ENCODE measurements around the gene OAT.
A peak's percentile ranks its signal among the peaks of the same experiment; 100 is the strongest.
"Not testable (repeated sequence)": the region's sequence is repeated elsewhere in the genome, so short reads cannot be mapped to it uniquely, and the experiment has no call there.

Gene OAT

DNA sequence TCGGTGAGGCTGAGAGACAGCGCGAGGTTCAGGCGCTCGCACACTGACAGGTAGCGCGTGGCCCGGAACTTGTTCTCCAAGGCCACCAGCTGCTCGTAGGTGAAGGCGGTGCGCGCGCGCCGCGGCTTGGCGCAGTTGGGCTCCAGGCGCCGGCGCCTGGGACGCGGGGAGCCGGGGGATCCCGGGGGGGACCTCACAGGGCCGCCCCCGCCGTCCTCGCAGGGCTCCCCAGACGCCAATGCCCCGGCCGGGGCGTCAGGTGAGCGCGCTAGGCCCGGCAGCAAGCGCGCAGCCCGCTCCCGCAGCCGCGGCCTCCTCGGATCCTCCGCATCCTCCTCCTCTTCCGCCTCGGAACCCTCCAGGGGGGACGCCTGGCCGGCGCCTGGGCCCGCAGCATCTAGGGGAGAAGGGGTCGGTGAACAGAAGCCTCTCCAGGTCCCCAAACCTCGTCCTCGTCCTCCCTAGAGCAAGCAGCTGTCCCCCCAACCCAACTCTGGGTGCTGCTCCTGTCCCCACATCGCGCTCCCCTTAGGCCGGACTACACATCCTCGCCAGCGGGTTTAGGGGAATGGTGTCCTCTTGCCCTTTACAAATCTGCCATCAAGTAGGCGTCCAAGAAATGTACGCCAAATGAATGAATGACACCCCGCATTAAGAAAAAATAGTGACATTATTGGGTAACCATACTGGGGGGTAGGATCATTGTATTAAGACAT lies 29.2 kb upstream of the OAT start:
- Histone ChIP-seq H3K14ac (ENCODE audit: low read length) (no peak overlapping the region), H4K91ac (ENCODE audit: low read depth, low read length, poor library complexity) (no peak overlapping the region), H3K4me2 (ENCODE audit: insufficient read depth, low read length, poor library complexity, severe bottlenecking) (peak overlapping the region; percentile 91), H4K8ac (ENCODE audit: low read depth, low read length) (no peak overlapping the region), H2AFZ (ENCODE audit: low read length) (peak overlapping the region; percentile 84), H2BK12ac (ENCODE audit: low read length) (no peak overlapping the region), H3K23ac (ENCODE audit: low read depth, low read length, poor library complexity) (peak overlapping the region; percentile 31), H2BK15ac (ENCODE audit: low read length) (no peak overlapping the region), H3K36me3 (replicated peaks in 1 of 2; ENCODE audit: control insufficient read depth in 2 of 2, insufficient read depth in 2 of 2, low read length in 2 of 2) (no peaks in the 10 kb centered on the region), H2BK120ac (ENCODE audit: low read depth, low read length) (no peak overlapping the region), H2AK5ac (ENCODE audit: low read depth, low read length) (no peak overlapping the region), H2BK5ac (ENCODE audit: low read length) (no peak overlapping the region), H3K9ac (ENCODE audit: low read depth, low read length, poor library complexity) (peak overlapping the region; percentile 33), H3K18ac (ENCODE audit: low read length) (peak overlapping the region; percentile 25), H3K27ac (replicated peaks; ENCODE audit: low read length) (no peak overlapping the region), H3K4ac (ENCODE audit: low read length) (no peak overlapping the region), H3K9me3 (replicated peaks in 1 of 2; ENCODE audit: control insufficient read depth in 2 of 2, insufficient read depth in 1 of 2, low read depth in 1 of 2, low read length in 2 of 2) (no peaks in the 10 kb centered on the region), H3K79me1 (ENCODE audit: low read depth, low read length) (no peaks in the 10 kb centered on the region), H3K4me3 (ENCODE audit: low read length in 2 of 2) (peak overlapping the region; percentile 24 to 68), H3K27me3 (ENCODE audit: control insufficient read depth in 3 of 3, insufficient read depth in 3 of 3, low read depth in 1 of 3, low read length in 3 of 3) (peaks cover 27 to 94% (median 59%) of the 10 kb centered on the region in 3 experiments), H3K4me1 (ENCODE audit: control insufficient read depth in 2 of 2, insufficient read depth in 1 of 2, low read depth in 1 of 2, low read length in 2 of 2) (peaks cover 16 to 18% of the 10 kb centered on the region in 2 donors)
- DNase-seq (ENCODE audit: low spot score), result no peak
- whole genome bisulfite sequencing, 2 donors (ENCODE audit: extremely low coverage in 2 of 2, insufficient read length in 2 of 2, insufficient replicate concordance in 1 of 2), result no CpG with 5 or more reads among the region's 60 CpGs

DNA sequence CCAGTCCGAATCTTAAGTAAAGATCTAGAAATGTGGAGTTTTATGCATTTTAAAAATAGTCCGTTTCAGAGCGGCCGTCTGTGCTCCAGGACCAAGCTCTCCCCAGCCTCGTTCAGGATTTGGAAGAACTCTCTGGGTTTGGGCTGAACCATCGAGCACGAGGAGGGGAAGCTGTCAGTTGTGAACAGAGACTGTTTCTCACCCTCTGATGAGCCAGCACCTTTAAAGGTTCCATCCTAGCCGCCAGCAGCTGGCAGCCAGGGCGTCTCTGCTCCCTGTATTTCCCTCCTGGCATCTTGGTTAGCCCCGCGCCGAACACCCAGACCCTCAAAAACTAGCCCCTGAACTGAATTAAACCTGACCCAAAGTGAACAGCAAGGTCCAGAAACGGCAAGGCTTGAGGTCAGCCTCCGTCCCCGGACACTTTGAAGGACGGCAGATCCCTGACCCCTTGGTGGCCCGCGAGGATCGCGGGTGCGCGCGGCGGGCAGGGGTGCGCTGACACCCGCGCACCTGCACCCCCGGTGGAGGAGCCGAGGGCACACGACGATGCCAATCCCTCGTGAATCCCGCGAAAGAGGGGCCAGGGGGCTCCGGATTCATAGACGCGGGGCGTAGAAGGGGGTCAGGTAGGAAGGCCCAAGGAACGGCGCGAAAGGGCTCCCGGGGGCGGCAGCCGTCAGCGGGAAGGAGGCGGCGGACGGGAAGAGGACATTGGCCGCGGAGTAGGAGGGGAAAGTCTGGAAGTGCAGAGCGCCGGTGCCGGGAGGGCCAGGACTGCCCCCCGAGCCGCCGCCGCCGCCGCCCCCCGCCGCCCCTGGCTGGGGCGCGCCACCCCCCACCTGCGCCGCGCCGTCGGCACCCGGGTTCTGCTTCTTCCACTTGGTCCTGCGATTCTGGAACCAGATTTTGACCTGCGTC lies 28.4 kb upstream of the OAT start:
- no peak overlapping the region for H2BK120ac ChIP-seq (ENCODE audit: low read depth, low read length)
- no peaks in the 10 kb centered on the region for H3K79me1 ChIP-seq (ENCODE audit: low read depth, low read length)
- no peaks in the 10 kb centered on the region for H3K9me3 ChIP-seq (replicated peaks in 1 of 2; ENCODE audit: control insufficient read depth in 2 of 2, insufficient read depth in 1 of 2, low read depth in 1 of 2, low read length in 2 of 2)
- no peak overlapping the region for H2AK5ac ChIP-seq (ENCODE audit: low read depth, low read length)
- H3K27ac ChIP-seq (replicated peaks; ENCODE audit: low read length), result no peak overlapping the region
- peak overlapping the region; percentile 33 for H3K9ac ChIP-seq (ENCODE audit: low read depth, low read length, poor library complexity)
- peaks cover 27 to 91% (median 57%) of the 10 kb centered on the region in 3 experiments for H3K27me3 ChIP-seq (ENCODE audit: control insufficient read depth in 3 of 3, insufficient read depth in 3 of 3, low read depth in 1 of 3, low read length in 3 of 3)
- H2BK12ac ChIP-seq (ENCODE audit: low read length), result no peak overlapping the region
- H3K36me3 ChIP-seq (replicated peaks in 1 of 2; ENCODE audit: control insufficient read depth in 2 of 2, insufficient read depth in 2 of 2, low read length in 2 of 2), result no peaks in the 10 kb centered on the region
- no peak overlapping the region for H2BK5ac ChIP-seq (ENCODE audit: low read length)
- WGBS, 2 donors (ENCODE audit: extremely low coverage in 2 of 2, insufficient read length in 2 of 2, insufficient replicate concordance in 1 of 2), result no CpG with 5 or more reads among the region's 71 CpGs
- no peak for DNase-seq (ENCODE audit: low spot score)
- no peak overlapping the region for H4K91ac ChIP-seq (ENCODE audit: low read depth, low read length, poor library complexity)
- H3K14ac ChIP-seq (ENCODE audit: low read length), result no peak overlapping the region
- no peak overlapping the region for H2BK15ac ChIP-seq (ENCODE audit: low read length)
- peak overlapping the region; percentile 50 for H3K23ac ChIP-seq (ENCODE audit: low read depth, low read length, poor library complexity)
- peak overlapping the region; percentile 91 for H3K4me2 ChIP-seq (ENCODE audit: insufficient read depth, low read length, poor library complexity, severe bottlenecking)
- H3K4ac ChIP-seq (ENCODE audit: low read length), result no peak overlapping the region
- H2AFZ ChIP-seq (ENCODE audit: low read length), result peak overlapping the region; percentile 84
- peak overlapping the region; percentile 29 for H3K18ac ChIP-seq (ENCODE audit: low read length)
- peaks cover 16 to 18% of the 10 kb centered on the region in 2 donors for H3K4me1 ChIP-seq (ENCODE audit: control insufficient read depth in 2 of 2, insufficient read depth in 1 of 2, low read depth in 1 of 2, low read length in 2 of 2)
- no peak overlapping the region for H4K8ac ChIP-seq (ENCODE audit: low read depth, low read length)
- H3K4me3 ChIP-seq (ENCODE audit: low read length in 2 of 2), result peak overlapping the region; percentile 24 to 68

DNA sequence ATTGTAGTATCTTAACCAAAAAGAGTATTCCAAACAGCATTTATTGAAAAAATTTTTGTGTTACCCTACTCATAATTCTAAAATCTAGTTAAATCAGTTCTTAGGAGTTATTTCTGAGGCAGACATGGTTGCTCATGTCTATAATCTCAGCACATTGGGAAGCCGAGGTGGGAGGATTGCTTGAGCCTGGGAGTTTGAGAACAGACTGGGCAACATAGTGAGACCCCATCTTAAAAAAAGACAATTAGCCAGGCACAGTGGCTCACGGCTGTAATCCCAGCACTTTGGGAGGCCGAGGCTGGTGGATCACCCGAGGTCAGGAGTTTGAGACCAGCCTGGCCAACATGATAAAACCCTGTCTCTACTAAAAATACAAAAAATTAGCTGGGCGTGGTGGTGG lies 23.0 kb upstream of the OAT start:
- not testable (repeated sequence) for H3K18ac ChIP-seq (ENCODE audit: low read length); H3K4ac ChIP-seq (ENCODE audit: low read length); H4K91ac ChIP-seq (ENCODE audit: low read depth, low read length, poor library complexity); H3K4me1 ChIP-seq (ENCODE audit: control insufficient read depth in 2 of 2, insufficient read depth in 1 of 2, low read depth in 1 of 2, low read length in 2 of 2); H3K9ac ChIP-seq (ENCODE audit: low read depth, low read length, poor library complexity); H2BK15ac ChIP-seq (ENCODE audit: low read length); H2AK5ac ChIP-seq (ENCODE audit: low read depth, low read length); H2BK5ac ChIP-seq (ENCODE audit: low read length); H3K4me2 ChIP-seq (ENCODE audit: insufficient read depth, low read length, poor library complexity, severe bottlenecking); H3K27ac ChIP-seq (replicated peaks; ENCODE audit: low read length); H2BK120ac ChIP-seq (ENCODE audit: low read depth, low read length); DNase-seq (ENCODE audit: low spot score); H3K4me3 ChIP-seq (ENCODE audit: low read length in 2 of 2); H3K79me1 ChIP-seq (ENCODE audit: low read depth, low read length); H3K9me3 ChIP-seq (replicated peaks in 1 of 2; ENCODE audit: control insufficient read depth in 2 of 2, insufficient read depth in 1 of 2, low read depth in 1 of 2, low read length in 2 of 2); H2AFZ ChIP-seq (ENCODE audit: low read length); H2BK12ac ChIP-seq (ENCODE audit: low read length); H3K36me3 ChIP-seq (replicated peaks in 1 of 2; ENCODE audit: control insufficient read depth in 2 of 2, insufficient read depth in 2 of 2, low read length in 2 of 2); H3K14ac ChIP-seq (ENCODE audit: low read length); H3K23ac ChIP-seq (ENCODE audit: low read depth, low read length, poor library complexity); H4K8ac ChIP-seq (ENCODE audit: low read depth, low read length)
- WGBS, 2 donors (ENCODE audit: extremely low coverage in 2 of 2, insufficient read length in 2 of 2, insufficient replicate concordance in 1 of 2), result no CpG with 5 or more reads among the region's 5 CpGs
- peaks cover 2 to 46% (median 12%) of the 10 kb centered on the region in 3 experiments for H3K27me3 ChIP-seq (ENCODE audit: control insufficient read depth in 3 of 3, insufficient read depth in 3 of 3, low read depth in 1 of 3, low read length in 3 of 3)

DNA sequence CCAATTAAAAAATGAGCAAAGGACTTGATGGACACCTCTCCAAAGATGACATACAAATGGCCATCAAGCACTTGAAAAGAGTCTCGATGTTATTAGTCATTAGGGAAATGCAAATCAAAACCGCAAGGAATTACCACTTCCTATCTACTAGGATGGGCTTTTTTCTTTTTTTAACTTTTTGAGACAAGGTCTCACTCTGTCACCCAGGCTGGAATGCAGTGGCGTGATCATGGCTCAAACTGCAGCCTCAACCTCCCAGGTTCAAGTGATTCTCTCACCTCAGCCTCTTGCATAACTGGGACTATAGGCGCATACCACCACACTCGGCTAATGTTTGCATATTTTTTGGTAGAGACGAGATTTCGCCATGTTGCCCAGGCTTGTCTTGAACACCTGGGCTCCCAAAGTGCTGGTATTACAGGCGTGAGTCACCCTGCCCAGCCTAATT lies 17.5 kb upstream of the OAT start:
- no CpG with 5 or more reads among the region's 8 CpGs for WGBS, 2 donors (ENCODE audit: extremely low coverage in 2 of 2, insufficient read length in 2 of 2, insufficient replicate concordance in 1 of 2)
- no peak overlapping the region for H2BK15ac ChIP-seq (ENCODE audit: low read length)

More for the DNA sequence above, 17.5 kb upstream of the OAT start:
- Histone ChIP-seq H3K18ac (ENCODE audit: low read length) (no peak overlapping the region), H3K4ac (ENCODE audit: low read length) (no peak overlapping the region), H3K9me3 (replicated peaks in 1 of 2; ENCODE audit: control insufficient read depth in 2 of 2, insufficient read depth in 1 of 2, low read depth in 1 of 2, low read length in 2 of 2) (no peaks in the 10 kb centered on the region), H3K79me1 (ENCODE audit: low read depth, low read length) (no peaks in the 10 kb centered on the region), H4K91ac (ENCODE audit: low read depth, low read length, poor library complexity) (no peak overlapping the region), H4K8ac (ENCODE audit: low read depth, low read length) (no peak overlapping the region), H2BK12ac (ENCODE audit: low read length) (no peak overlapping the region), H2AK5ac (ENCODE audit: low read depth, low read length) (no peak overlapping the region), H3K4me1 (ENCODE audit: control insufficient read depth in 2 of 2, insufficient read depth in 1 of 2, low read depth in 1 of 2, low read length in 2 of 2) (no peaks in the 10 kb centered on the region), H3K14ac (ENCODE audit: low read length) (no peak overlapping the region), H2AFZ (ENCODE audit: low read length) (no peak overlapping the region), H3K4me3 (ENCODE audit: low read length in 2 of 2) (no peak overlapping the region), H3K9ac (ENCODE audit: low read depth, low read length, poor library complexity) (no peak overlapping the region), H3K27ac (replicated peaks; ENCODE audit: low read length) (no peak overlapping the region), H3K36me3 (replicated peaks in 1 of 2; ENCODE audit: control insufficient read depth in 2 of 2, insufficient read depth in 2 of 2, low read length in 2 of 2) (no peaks in the 10 kb centered on the region), H3K27me3 (ENCODE audit: control insufficient read depth in 3 of 3, insufficient read depth in 3 of 3, low read depth in 1 of 3, low read length in 3 of 3) (peaks cover 0 to 7% (median 0%) of the 10 kb centered on the region in 3 experiments), H3K23ac (ENCODE audit: low read depth, low read length, poor library complexity) (no peak overlapping the region), H3K4me2 (ENCODE audit: insufficient read depth, low read length, poor library complexity, severe bottlenecking) (no peak overlapping the region), H2BK5ac (ENCODE audit: low read length) (no peak overlapping the region), H2BK120ac (ENCODE audit: low read depth, low read length) (no peak overlapping the region)
- DNase-seq (ENCODE audit: low spot score), result no peak
